Mesendoderm (in vitro differentiated cells): ENCODE data around the gene DLG5.
A peak's percentile ranks its signal among the peaks of the same experiment; 100 is the strongest.

Experiments used
- DNase-seq: peaks from one replicate; pipeline ENCODE4 v3.0.0; 2013
- H2AK5ac ChIP-seq: 2 replicates; pipeline ENCODE4 v1.6.1; 2013; ENCODE audit warnings: low read length, inconsistent platforms
- H2BK120ac ChIP-seq: 2 replicates; pipeline ENCODE4 v1.6.1; 2013; ENCODE audit warnings: low read depth, mild to moderate bottlenecking, low read length, moderate library complexity, mixed read lengths
- H2BK15ac ChIP-seq: replicated peaks from 2 replicates; pipeline ENCODE4 v1.6.1; 2013; ENCODE audit warnings: low read depth, mild to moderate bottlenecking, moderate library complexity
- H2BK5ac ChIP-seq: 2 replicates; pipeline ENCODE4 v1.6.1; 2013; ENCODE audit warnings: low read length, inconsistent platforms
- H3K18ac ChIP-seq: 2 replicates; pipeline ENCODE4 v1.6.1; 2013; ENCODE audit warnings: mild to moderate bottlenecking, low read length, mixed read lengths
- H3K23ac ChIP-seq: one replicate; pipeline ENCODE4 v1.6.1; 2013; ENCODE audit warnings: low read length
- H3K27ac ChIP-seq: 2 replicates; pipeline ENCODE4 v1.5.1; 2013; ENCODE audit warnings: low read depth, mild to moderate bottlenecking, inconsistent platforms, low read length, moderate library complexity
- H3K27me3 ChIP-seq: 2 replicates; pipeline ENCODE4 v1.6.1; 2013; ENCODE audit warnings: low read length, control low read depth, mild to moderate bottlenecking, inconsistent platforms; ENCODE audit not compliant: insufficient read depth, poor library complexity
- H3K36me3 ChIP-seq: 2 replicates; pipeline ENCODE4 v1.6.1; 2013; ENCODE audit warnings: low read length, inconsistent platforms; ENCODE audit not compliant: control insufficient read depth, insufficient read depth
- H3K4ac ChIP-seq: one replicate; pipeline ENCODE4 v1.6.1; 2013; ENCODE audit warnings: low read depth, mild to moderate bottlenecking, low read length, moderate library complexity
- H3K4me1 ChIP-seq: 2 replicates; pipeline ENCODE4 v1.6.1; 2013; ENCODE audit warnings: low read depth, low read length, inconsistent platforms; ENCODE audit not compliant: control insufficient read depth
- H3K4me2 ChIP-seq: 2 replicates; pipeline ENCODE4 v1.6.1; 2013; ENCODE audit warnings: low read length
- H3K4me3 ChIP-seq: 2 replicates; pipeline ENCODE4 v1.5.1; 2013; ENCODE audit warnings: mild to moderate bottlenecking, low read length
- H3K56ac ChIP-seq: one replicate; pipeline ENCODE4 v1.6.1; 2013; ENCODE audit warnings: low read length
- H3K79me1 ChIP-seq: 2 replicates; pipeline ENCODE4 v1.6.1; 2013; ENCODE audit warnings: low read length, inconsistent platforms
- H3K79me2 ChIP-seq: 2 replicates; pipeline ENCODE4 v1.6.1; 2013; ENCODE audit warnings: mild to moderate bottlenecking, low read length; ENCODE audit not compliant: control insufficient read depth, insufficient read depth
- H3K9ac ChIP-seq: 2 replicates; pipeline ENCODE4 v1.6.1; 2013; ENCODE audit warnings: low read length, inconsistent platforms
- H4K5ac ChIP-seq: one replicate; pipeline ENCODE4 v1.6.1; 2013; ENCODE audit warnings: low read length
- H4K8ac ChIP-seq: one replicate; pipeline ENCODE4 v1.6.1; 2013; ENCODE audit warnings: low read depth, mild to moderate bottlenecking, control low read depth, low read length, moderate library complexity
- WGBS: extraction: QIAGEN DNeasy Blood & Tissue Kit; methylation state at CpG from one replicate; pipeline ENCODE4 v1.1.7; 2013; ENCODE audit warnings: low lambda C conversion rate, missing lambda C conversion rate; ENCODE audit not compliant: insufficient coverage; ENCODE audit errors: extremely low coverage; 5-methylcytosine and 5-hydroxymethylcytosine counted together

Gene DLG5

DNA sequence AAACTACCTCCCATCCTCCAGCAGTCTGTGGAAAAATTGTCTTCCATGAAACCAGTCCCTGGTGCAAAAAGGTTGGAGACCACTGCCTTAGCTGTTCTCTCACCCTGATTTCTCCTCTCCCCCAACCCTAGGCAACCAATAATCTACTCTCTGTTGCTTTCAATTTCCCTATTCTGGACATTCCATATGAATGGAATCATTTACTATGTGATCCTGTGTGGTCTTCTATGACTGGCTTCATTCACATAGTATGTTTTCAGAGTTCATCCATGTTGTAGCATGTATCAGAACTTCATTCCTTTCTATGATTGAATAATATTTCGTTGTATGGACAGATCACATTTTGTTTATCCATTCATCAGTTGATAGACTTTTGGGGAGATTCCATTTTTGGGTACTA, 38.3 kb upstream of the DLG5 start:
- Histone ChIP-seq H2BK15ac (no peak overlapping the region), H3K27me3 (no peaks in the 10 kb centered on the region), H3K56ac (no peak overlapping the region), H3K4ac (no peak overlapping the region), H3K4me3 (no peak overlapping the region), H4K5ac (no peak overlapping the region), H3K9ac (no peak overlapping the region), H3K79me1 (no peaks in the 10 kb centered on the region), H3K23ac (no peak overlapping the region), H3K4me2 (no peak overlapping the region), H3K4me1 (no peaks in the 10 kb centered on the region), H2BK120ac (no peak overlapping the region), H2BK5ac (no peak overlapping the region), H4K8ac (no peak overlapping the region), H3K79me2 (no peaks in the 10 kb centered on the region), H3K36me3 (no peaks in the 10 kb centered on the region), H2AK5ac (no peak overlapping the region), H3K27ac (no peak overlapping the region), H3K18ac (no peak overlapping the region)
- no CpG with 5 or more reads among the region's 1 CpG for WGBS
- DNase-seq, result no peak

DNA sequence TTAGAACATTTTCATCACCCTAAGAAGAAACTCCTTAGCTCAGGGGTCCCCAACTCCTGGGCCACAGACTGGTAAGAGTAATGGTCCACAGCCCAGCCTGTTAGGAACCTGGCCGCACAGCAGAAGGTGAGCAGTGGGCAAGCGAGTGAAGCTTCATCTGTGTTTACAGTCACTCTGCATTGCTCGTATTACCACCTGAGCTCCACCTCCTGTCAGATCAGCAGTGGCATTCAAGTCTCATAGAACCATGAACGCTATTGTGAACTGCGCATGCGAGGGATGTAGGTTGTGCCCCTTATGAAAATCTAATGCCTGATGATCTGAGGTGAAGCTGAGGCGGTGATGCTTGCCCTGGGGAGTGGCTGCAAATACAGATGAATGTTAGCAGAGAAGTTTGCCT, 37.3 kb upstream of the DLG5 start:
- H3K79me1 ChIP-seq, result no peaks in the 10 kb centered on the region
- WGBS, result no CpG with 5 or more reads among the region's 7 CpGs
- no peak overlapping the region for H3K4me2 ChIP-seq
- H3K4me1 ChIP-seq, result no peaks in the 10 kb centered on the region
- no peak overlapping the region for H4K8ac ChIP-seq
- no peak overlapping the region for H3K56ac ChIP-seq
- no peak overlapping the region for H3K23ac ChIP-seq
- H3K27me3 ChIP-seq, result no peaks in the 10 kb centered on the region
- no peak overlapping the region for H3K27ac ChIP-seq
- no peaks in the 10 kb centered on the region for H3K79me2 ChIP-seq
- no peak overlapping the region for H3K9ac ChIP-seq
- H4K5ac ChIP-seq, result no peak overlapping the region
- no peak overlapping the region for H2BK5ac ChIP-seq
- H2AK5ac ChIP-seq, result no peak overlapping the region
- no peak overlapping the region for H3K4ac ChIP-seq
- no peak overlapping the region for H3K18ac ChIP-seq
- no peaks in the 10 kb centered on the region for H3K36me3 ChIP-seq
- no peak overlapping the region for H2BK120ac ChIP-seq
- no peak overlapping the region for H3K4me3 ChIP-seq
- DNase-seq, result no peak
- H2BK15ac ChIP-seq, result no peak overlapping the region

DNA sequence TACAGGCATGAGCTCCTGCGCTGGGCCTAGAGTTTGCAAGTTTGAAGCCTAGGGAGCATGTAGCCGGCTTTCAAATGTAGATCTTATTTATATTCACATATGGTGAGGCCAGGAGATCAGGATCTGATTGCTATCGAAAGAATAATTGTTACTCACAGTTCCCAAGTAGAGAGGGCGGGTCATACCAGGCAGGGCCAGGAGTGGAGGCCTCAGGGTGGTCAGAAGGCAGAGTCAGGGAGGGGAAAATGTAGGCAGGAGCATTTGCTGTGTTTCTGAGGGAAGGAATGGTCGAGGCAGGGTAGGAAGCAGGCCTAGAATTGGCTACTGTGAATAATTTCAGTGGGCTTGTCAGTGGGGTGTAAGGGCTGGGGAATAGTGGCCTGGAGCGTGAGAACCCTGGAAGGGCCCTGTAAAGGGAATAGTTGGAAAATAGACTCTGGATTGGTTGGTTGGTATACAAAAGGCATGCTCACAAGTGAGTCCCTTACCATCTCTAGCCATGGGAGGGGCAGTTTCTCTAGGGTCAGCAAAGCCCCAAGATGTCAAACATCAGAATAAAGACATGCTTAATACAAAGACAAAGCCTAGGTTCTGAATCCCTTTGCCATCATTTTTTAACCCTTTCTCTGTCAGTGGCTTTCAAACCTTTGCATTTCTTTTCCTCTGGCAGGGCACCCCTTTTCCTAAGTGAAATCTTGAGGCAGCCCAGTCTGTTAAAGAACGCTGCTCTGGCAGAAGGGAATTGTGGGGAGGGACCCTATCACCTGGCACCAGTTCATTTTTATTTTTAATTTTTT, 36.0 kb upstream of the DLG5 start:
- Histone ChIP-seq H3K27me3 (no peaks in the 10 kb centered on the region), H3K9ac (no peak overlapping the region), H2AK5ac (no peak overlapping the region), H3K4me3 (no peak overlapping the region), H3K23ac (no peak overlapping the region), H3K4me1 (no peaks in the 10 kb centered on the region), H2BK120ac (no peak overlapping the region), H3K4me2 (no peak overlapping the region), H2BK15ac (peak overlapping the region; percentile 0), H3K4ac (no peak overlapping the region), H4K8ac (no peak overlapping the region), H3K79me1 (no peaks in the 10 kb centered on the region), H3K18ac (no peak overlapping the region), H3K27ac (no peak overlapping the region), H4K5ac (no peak overlapping the region), H3K79me2 (no peaks in the 10 kb centered on the region), H3K56ac (no peak overlapping the region), H2BK5ac (no peak overlapping the region), H3K36me3 (no peaks in the 10 kb centered on the region)
- no peak for DNase-seq
- no CpG with 5 or more reads among the region's 7 CpGs for WGBS

DNA sequence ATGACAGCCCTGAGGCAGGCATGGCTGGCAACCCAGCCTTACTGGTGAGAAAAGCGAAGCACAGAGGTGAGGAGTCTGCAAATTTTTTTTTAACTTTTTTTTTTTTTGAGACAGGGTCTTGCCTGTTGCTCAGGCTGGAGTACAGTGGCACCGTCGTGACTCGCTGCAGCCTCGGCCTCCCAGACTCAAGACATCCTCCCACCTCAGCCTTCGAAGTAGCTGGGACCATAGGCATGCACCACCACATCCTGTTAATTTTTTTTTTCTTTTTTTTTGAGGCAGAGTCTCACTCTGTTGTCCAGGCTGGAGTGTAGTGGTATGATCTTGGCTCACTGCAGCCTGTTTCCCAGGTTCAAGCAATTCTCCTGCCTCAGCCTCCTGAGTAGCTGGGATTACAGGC, 35.1 kb upstream of the DLG5 start:
- H2AK5ac ChIP-seq, result no peak overlapping the region
- H3K18ac ChIP-seq, result no peak overlapping the region
- H3K27ac ChIP-seq, result no peak overlapping the region
- H3K4me3 ChIP-seq, result no peak overlapping the region
- no peak overlapping the region for H2BK5ac ChIP-seq
- no peak overlapping the region for H3K4ac ChIP-seq
- H3K56ac ChIP-seq, result no peak overlapping the region
- H4K8ac ChIP-seq, result no peak overlapping the region
- WGBS, result no CpG with 5 or more reads among the region's 6 CpGs
- H3K4me1 ChIP-seq, result no peaks in the 10 kb centered on the region
- no peak overlapping the region for H2BK120ac ChIP-seq
- no peak overlapping the region for H2BK15ac ChIP-seq
- no peak overlapping the region for H3K4me2 ChIP-seq
- no peaks in the 10 kb centered on the region for H3K36me3 ChIP-seq
- H3K9ac ChIP-seq, result no peak overlapping the region
- no peaks in the 10 kb centered on the region for H3K79me2 ChIP-seq
- H3K79me1 ChIP-seq, result no peaks in the 10 kb centered on the region
- H3K23ac ChIP-seq, result no peak overlapping the region
- no peak for DNase-seq
- no peak overlapping the region for H4K5ac ChIP-seq
- H3K27me3 ChIP-seq, result no peaks in the 10 kb centered on the region

DNA sequence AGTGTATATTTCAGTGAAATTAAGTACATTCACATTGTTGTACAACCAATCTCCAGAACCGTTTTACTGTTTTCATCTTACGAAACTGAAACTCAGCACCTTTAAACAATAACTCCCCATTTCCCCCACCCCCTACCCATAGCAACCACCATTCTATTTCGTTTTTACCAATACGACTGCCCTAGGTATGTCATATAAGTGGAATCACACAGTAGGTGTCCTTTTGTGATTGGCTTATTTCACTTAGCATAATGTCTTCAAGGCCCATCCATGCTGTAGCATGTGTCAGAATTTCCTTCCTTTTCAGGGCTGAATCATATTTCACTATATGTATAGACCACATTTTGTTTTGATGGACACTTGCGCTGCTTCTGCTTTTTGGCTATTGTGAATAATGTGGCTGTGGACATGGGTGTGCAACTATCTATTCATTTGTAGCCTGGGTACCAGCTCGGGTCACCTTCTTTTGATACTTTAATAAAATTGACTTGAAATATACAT, 34.3 kb upstream of the DLG5 start:
- no peak overlapping the region for H4K5ac ChIP-seq
- no peak for DNase-seq
- WGBS, result no CpG with 5 or more reads among the region's 6 CpGs

More for the DNA sequence above, 34.3 kb upstream of the DLG5 start:
- Histone ChIP-seq H3K27me3 (no peaks in the 10 kb centered on the region), H3K4me3 (no peak overlapping the region), H3K4me1 (no peaks in the 10 kb centered on the region), H2BK5ac (no peak overlapping the region), H3K4me2 (no peak overlapping the region), H3K27ac (no peak overlapping the region), H2AK5ac (no peak overlapping the region), H3K9ac (no peak overlapping the region), H3K4ac (no peak overlapping the region), H3K79me1 (no peaks in the 10 kb centered on the region), H3K18ac (no peak overlapping the region), H3K56ac (no peak overlapping the region), H2BK120ac (no peak overlapping the region), H4K8ac (no peak overlapping the region), H3K23ac (no peak overlapping the region), H2BK15ac (no peak overlapping the region), H3K36me3 (no peaks in the 10 kb centered on the region), H3K79me2 (no peaks in the 10 kb centered on the region)
